GM21825 (cell line): ENCODE data around the gene IGLL5.
"Not testable (repeated sequence)": the region's sequence is repeated elsewhere in the genome, so short reads cannot be mapped to it uniquely, and the experiment has no call there.

Experiments
- ATAC-seq: cut with Tn5 transposase; IDR thresholded peaks from one replicate; pipeline ENCODE4 v1.9.1; 2021; ENCODE audit warnings: mild to moderate bottlenecking, moderate library complexity; ENCODE audit not compliant: unreplicated experiment

The IGLL5 gene

DNA sequence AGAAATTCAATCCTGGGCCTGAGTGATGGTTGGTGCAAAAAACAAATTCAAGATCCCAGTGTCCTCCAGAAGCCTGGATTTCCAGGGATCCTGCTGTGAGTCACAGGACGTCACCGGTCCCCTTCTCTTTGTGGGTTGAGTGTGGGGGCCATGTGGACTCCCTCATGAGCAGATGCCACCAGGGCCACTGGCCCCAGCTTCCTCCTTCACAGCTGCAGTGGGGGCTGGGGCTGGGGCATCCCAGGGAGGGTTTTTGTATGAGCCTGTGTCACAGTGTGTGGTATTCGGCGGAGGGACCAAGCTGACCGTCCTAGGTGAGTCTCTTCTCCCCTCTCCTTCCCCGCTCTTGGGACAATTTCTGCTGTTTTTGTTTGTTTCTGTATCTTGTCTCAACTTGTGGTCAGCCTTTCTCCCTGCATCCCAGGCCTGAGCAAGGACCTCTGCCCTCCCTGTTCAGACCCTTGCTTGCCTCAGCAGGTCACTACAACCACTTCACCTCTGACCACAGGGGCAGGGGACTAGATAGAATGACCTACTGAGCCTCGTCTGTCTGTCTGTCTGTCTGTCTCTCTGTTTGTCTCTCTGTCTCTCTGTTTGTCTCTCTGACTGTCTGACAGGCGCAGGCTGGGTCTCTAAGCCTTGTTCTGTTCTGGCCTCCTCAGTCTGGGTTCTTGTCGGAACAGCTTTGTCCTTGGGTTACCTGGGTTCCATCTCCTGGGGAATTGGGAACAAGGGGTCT, 11.9 kb downstream of the IGLL5 start:
- not testable (repeated sequence) for ATAC-seq

DNA sequence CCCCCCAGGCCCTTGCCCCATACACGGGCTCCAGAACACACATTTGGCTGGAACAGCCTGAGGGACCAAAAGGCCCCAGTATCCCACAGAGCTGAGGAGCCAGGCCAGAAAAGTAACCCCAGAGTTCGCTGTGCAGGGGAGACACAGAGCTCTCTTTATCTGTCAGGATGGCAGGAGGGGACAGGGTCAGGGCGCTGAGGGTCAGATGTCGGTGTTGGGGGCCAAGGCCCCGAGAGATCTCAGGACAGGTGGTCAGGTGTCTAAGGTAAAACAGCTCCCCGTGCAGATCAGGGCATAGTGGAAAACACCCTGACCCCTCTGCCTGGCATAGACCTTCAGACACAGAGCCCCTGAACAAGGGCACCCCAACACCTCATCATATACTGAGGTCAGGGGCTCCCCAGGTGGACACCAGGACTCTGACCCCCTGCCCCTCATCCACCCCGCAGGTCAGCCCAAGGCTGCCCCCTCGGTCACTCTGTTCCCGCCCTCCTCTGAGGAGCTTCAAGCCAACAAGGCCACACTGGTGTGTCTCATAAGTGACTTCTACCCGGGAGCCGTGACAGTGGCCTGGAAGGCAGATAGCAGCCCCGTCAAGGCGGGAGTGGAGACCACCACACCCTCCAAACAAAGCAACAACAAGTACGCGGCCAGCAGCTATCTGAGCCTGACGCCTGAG, 13.1 kb downstream of the IGLL5 start:
- ATAC-seq, result not testable (repeated sequence)

DNA sequence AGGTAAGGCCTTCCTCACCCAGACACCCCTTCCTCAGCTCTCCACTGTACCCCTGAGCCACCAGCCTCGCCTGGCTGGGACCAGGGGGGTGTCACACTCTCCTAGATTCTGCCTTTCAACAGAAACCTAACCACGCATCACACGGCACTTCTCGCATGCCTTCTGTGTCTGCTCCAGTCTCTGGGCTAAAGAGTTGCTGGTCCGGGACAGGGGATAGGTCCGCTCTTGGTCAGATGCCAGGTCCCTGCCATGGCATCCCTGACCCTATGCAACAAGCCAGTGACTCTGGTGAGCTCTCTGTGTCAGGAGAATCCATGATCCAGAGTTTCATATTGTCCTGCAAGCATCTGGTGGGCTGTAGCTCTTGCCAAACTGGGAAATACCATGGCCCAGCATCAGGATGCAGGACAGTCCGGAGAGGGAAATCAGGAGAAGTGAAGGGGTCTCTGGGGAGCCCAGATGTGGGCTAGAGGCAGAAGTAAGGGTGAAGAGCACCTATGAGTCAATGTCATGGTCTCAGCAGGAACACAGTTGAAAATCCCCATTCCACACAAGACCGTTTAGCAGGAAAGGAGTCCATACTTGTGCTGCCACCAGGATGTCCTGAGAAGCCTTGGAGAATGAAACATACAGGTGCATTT, 14.1 kb downstream of the IGLL5 start:
- ATAC-seq, result no peak

DNA sequence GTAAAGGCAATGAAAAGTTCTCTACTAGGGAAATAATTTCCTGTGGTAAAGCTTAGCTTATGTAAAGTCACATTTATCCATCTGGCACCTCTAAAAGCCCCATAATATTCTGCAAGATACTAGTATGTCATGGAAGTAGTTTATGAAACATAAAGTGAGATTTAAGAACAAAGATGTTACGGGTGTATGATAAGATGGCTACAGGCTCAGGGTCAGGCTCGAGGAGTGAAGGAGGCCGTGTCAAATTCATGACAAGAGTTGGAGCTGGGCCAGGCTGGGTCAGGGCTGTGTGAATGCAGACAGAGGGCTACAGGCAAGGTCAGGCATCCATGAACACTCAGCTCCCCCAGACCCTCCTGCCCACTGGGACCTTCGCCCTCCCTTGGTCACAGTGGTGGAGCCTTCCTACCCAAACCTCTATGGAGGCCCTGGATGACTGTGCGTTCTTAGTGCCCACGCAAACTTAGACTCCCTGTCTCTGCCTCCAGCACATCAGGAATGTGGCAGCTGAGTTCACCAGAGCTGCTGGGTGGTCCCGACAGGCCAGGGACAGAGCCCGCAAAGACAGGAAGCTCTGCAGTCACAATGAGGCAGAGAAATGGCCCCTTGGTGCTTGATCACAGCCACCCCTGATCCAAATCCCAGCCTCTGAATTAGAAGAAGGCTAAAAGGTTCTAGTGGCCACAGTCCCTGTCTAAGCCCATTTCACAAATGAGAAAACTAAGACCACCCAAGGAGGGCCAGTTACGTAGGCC, 14.8 kb downstream of the IGLL5 start:
- no peak for ATAC-seq

DNA sequence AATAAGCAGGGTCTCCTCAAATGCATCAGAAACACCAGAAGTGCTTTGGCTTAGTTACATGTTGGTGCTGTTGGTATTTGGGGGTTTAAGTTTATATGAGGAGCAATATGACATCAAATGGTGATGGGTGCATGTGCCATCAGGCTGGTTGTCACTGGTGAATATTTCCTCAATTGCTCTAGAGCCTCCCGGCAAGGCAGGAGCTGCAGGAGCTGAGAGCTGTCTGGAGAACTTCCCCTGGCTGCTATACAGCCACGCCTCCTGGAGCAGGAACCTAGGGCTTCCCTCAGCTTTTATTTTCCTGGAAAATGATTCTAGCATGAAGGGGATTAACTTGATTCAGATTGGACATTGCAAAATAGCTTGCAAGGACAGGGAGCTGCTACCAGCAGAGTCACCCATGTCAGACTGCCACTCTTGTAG, 15.8 kb downstream of the IGLL5 start:
- ATAC-seq, result no peak

DNA sequence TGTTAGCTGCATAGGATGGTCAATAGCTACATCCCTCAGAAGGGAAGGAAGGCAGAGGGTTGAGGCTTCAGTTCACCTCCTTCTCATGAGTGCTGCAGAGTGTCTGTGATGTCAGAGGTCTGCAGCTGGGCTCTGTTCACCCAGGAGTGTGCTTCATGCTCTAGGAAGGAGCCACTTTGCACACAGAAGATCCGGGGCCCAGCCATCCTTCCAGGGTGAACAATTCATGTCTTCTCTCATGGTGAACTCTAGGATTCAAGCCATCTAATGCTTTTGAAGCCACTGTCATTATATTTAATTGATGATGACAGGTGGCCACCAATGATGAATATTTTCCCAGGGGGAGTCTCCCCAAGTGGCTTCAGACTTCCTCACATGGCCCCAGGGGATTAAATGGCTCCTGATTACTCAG, 16.2 kb downstream of the IGLL5 start:
- not testable (repeated sequence) for ATAC-seq

DNA sequence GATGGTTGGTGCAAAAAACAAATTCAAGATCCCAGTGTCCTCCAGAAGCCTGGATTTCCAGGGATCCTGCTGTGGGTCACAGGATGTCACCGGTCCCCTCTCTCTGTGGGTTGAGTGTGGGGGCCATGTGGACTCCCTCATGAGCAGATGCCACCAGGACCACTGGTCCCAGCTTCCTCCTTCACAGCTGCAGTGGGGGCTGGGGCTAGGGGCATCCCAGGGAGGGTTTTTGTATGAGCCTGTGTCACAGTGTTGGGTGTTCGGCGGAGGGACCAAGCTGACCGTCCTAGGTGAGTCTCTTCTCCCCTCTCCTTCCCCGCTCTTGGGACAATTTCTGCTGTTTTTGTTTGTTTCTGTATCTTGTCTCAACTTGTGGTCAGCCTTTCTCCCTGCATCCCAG, 17.1 kb downstream of the IGLL5 start:
- not testable (repeated sequence) for ATAC-seq

DNA sequence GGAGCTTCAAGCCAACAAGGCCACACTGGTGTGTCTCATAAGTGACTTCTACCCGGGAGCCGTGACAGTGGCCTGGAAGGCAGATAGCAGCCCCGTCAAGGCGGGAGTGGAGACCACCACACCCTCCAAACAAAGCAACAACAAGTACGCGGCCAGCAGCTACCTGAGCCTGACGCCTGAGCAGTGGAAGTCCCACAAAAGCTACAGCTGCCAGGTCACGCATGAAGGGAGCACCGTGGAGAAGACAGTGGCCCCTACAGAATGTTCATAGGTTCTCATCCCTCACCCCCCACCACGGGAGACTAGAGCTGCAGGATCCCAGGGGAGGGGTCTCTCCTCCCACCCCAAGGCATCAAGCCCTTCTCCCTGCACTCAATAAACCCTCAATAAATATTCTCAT, 18.8 kb downstream of the IGLL5 start:
- ATAC-seq, result not testable (repeated sequence)

DNA sequence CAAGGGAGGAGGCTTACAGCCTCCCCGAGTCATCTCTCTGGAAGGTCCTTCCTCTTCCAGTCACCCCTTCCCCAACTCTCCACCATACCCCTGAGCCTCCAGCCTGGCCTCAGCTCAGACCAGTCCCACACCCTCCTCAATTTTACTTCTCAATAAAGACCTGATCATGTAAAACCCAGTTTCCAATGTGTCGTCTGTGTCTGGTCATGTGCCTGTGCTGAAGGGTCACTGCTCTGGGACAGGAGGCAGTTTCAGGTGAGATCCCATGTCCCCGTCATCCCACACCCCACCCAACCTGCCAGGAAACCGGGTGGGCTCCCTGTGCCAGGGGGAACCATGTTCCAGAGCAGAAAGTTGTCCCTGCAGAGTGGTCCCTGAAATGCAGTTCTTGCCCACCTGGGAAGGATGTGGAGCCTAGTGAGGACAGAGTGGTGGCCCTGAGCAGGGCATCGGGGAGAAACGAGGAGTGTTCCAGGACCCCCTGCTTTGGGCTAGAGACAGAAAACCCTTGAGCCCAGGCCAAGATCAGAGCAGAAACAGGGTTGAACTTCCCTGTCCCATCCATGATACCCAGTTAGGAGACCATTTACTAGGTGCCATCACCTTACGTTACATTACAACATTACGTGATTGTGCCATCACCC, 19.4 kb downstream of the IGLL5 start:
- no peak for ATAC-seq

DNA sequence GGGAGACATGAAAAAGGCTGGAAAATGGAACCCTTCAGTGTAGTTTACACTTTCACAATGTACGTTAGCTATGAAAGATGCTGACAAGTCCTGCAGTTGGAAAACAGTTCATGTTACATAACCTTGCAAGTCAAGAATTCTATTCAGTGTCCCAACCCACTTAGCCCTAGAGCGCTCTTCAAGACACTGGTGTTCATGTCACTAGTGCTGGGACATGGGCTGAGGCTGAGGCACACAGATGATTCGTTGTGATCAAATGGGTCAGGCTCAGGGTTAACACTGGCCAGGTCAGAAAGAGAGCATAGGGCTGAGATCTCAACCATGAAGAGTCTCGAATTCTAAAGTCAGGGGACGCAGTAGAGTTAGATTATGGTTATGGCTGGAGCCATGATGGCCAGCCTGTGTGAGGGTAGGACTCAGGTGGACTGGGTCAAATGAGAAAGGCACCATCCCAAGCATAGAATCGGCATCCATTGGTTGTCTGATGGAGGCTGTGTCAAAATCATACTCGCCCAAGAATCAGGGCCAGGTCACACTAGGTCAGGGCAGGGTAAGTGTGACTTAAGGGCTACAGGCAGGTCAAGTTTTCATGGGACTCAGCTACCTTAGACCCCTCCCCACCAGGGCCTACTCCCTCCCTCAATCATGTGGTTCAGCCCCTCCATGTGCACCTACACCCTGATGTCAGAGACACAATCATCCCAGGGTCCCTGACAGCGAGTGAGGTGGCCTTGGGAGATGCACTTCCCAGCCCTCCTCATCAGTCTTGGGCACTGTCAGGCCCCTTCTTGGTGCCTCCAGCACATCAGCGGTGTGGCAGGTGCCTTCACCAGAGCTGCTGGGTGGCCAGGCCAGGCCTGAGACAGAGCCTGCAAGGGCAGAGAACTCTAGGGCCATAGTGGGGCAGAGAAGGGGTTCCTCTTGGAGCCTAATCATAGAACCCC, 20.2 kb downstream of the IGLL5 start:
- no peak for ATAC-seq

DNA sequence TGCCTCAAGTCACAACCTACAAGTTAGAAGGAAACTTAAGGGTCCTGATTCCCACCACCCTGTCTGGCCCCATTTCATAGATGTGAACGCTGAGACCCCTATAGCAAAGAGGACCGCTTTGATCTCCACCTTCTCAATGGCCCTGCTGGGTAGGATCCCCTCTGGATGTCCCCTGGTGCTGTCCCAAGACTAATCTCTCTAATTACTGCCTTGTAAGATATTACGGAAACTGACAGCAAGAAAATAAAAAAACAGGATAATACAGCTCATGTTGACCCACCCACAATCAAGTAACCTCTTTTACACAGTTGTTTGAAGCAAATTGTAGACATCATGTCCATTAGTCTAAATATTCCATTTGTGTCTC, 20.9 kb downstream of the IGLL5 start:
- no peak for ATAC-seq

DNA sequence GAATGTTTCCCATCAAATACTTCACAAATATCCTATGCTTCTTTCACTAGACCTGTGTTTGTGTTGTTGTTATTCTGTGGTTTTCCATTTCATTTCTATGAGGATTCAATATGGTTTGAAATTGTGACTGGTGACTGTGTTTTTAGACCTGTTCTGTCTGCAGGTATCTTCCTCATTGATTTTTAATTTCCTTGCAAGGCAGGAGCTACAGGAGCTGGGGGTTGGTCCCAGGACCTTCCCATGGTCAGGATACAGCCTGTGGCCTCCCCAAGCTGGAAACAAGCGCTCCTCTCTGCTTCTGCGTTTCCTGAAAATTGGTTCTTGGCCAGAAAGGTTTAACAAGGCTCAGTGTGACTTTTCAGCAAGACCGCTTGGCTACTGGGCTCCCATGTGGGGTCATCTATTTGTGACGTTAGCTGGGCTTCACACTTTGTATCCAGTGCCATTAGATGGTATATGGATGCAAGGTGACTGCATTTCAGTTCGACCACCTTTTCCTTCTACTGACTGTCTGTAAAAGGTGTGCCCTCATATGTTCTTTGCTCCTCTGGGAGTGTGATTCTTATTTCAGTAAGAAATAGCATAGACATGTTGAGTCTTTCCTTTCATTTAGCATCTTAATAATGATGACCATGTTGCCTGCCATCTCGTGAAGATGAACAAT, 21.5 kb downstream of the IGLL5 start:
- ATAC-seq, result no peak

DNA sequence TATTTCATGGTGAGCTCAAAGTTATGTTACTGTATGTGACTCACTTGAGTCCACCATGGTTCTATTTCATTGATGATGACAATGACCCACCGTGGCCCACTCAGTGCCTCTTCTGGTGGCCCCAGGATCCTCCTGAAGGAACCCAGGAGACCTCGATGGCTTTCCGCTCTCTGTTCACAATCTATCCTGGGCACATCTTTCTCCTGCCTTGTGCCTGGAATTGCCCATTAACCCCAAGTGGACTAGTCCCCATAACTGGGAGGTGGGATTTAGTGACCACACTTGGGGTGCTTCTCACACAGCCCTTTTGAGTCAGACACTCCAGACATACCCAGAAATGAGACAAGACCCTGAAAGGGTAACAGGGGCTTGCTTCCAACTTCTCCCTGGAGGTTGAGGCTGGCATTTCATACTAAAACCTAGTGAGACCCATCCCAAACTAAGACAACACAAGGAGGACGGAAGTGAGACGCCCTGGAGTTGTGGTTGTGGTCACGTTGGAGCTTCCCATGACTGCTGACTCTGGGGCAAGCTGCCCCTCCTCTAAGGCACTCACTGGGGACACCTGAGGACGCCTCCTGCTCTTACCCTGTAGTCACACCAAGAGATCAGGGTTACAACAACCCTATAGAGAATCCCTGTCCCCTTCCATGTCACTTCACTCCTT, 22.1 kb downstream of the IGLL5 start:
- no peak for ATAC-seq

DNA sequence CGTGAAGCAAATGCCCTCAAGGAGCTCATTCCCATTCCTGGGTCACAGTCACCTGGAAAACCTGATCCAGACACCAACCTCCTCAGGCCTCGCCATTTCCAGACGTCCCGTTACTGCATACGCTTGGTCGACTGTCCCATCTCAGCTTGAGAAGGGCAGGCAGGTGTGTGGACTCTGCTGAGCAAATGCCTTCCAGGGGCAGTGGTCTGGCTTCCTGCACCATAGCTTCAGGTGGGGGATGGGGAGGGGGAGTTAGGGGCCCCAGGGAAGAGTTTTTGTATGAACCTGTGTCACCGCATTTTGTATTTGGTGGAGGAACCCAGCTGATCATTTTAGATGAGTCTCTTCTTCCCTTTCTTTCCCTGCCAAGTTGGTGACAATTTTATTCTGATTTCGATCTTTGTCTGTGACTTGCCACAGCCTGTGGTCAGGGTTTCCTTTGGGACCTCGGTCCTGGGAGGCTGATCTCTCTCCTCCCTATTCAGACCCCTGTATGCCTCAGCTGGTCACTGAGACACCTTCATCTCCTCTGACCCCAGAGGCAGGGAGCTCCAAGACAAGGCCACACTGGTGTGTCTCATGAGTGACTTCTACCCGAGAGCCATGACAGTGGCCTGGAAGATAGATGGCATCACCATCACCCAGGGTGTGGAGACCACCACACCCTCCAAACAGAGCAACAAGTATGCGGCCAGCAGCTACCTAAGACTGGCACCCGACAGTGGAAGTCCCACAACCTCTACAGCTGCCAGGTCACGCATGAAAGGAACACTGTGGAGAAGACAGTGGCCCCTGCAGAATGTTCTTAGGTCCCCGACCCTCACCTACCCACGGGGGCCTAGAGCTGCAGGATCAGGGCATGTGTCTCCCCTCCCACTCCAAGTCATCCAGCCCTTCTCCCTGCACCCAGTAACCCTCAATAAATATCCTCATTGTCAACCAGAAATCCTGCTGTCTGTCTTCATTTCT, 22.9 kb downstream of the IGLL5 start:
- ATAC-seq, result no peak

DNA sequence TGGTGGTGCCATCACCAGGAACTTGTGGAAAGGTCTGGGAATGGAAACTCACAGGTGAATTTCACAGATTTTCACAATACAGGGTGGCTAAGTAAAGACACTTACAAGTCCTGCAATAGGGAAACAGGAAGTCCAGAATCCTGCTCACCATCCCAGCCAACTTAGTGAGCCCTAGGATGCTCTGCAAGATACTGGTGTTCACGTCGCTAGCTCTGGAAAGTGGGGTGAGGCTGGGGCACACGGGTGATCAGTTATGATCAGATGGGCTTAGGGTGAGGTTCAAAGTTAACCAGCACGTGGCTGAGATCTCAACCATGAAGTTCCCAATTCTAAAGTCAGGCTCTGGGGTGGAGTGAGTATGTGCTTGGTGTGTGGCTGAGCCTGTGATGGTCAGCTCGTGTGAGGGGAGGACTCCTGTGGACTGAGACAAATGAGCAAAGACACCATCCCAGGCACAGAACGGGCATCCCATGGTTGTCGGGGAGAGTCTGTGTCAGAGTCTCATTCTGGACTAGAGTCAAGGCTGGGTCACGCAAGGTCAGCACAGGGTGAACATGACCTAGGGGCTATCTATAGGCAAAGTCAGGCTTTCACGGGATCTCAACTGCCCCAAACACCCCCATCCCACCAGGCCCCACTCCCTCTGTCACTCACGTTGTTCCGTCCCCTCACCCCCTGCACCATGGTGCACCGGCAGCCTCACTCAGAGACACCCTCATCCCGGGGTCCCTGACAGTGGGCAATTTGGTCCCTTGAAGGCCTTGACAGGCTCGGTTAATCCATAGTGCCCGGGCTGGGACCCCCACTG, 23.9 kb downstream of the IGLL5 start:
- ATAC-seq, result no peak

DNA sequence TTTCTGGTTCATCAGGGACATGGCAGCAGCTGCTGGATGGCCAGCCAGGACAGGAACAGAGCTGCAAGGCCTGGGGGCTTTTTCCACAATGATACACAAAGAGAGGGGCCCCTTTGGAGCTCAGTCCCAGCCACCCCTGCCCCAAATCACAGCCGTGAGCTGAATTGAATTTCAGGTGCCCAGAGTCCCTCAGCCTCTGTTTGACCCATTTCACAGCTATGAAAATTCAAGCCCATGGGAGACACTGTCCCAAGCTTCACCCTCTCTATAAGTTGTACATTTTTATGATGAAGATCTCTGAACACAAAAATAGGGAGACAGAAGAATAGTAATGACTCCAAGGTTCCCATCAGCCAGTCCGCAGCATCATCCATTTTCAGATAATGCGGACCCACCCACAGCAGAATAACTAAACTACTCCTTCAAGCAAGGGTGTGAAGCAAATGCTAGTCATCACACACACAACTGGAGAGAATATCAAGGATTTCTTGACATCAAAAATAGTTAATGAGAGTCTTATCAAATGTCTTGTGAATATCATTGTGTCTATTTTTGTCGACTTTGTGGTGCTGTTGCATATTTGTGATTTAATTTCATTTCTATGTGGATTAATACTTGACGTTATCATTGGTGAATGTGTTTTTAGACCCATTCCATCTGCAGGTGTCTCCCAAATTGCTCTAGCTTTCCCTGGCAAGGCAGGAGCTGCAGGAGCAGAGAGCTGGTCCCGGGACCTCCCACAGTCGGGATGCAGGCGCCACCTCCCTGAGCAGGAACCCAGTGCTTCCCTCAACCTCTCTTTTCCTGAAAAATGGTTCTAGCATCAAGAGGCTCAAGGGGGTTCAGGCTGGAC, 24.7 kb downstream of the IGLL5 start:
- ATAC-seq, result no peak
